ENCODE data around the gene AMPD3. TPM values are rescaled to one million over a fixed set of nuclear protein-coding genes. Genes with fewer than 3 reads are reported as not detected.
A peak's percentile ranks its signal among the peaks of the same experiment; 100 is the strongest.

The AMPD3 gene
- 0.75 and 1.5 TPM in 2 replicates for total RNA-seq (2014; rRNA removed; shearing (Covaris generic))

GRCh38 chr11:10454878-10455631 lies at the start of gene AMPD3:
TSS of gene AMPD3 (plus strand) at chr11:10455264. CDS start at chr11:10461520, 6,256 bp downstream.
- peak; percentile 63 to 75 for DNase-seq (ENCODE audit: low read depth in 1 of 2, low spot score in 2 of 2)
- H3K27me3 ChIP-seq (replicated peaks) = no peaks in the 10 kb centered on the region
- H3K36me3 ChIP-seq = no peaks in the 10 kb centered on the region
- no peaks in the 10 kb centered on the region for H3K9me3 ChIP-seq (replicated peaks)
- H3K27ac ChIP-seq = peak within 1 kb of the TSS; percentile 84
- peak within 1 kb of the TSS; percentile 23 for H3K4me3 ChIP-seq
- H3K4me1 ChIP-seq (replicated peaks) = peaks cover 23% of the 10 kb centered on the region

GRCh38 chr11:10405865-10406592 lies 49.0 kb upstream of the AMPD3 start:
- DNase-seq (ENCODE audit: low read depth in 1 of 2, low spot score in 2 of 2) = peak; percentile 64 to 85

GRCh38 chr11:10407055-10407454 lies 48.0 kb upstream of the AMPD3 start:
- Histone ChIP-seq H3K4me1 (replicated peaks) (peaks cover 14% of the 10 kb centered on the region), H3K27ac (no peak overlapping the region), H3K36me3 (no peaks in the 10 kb centered on the region), H3K4me3 (no peak overlapping the region), H3K27me3 (replicated peaks) (no peaks in the 10 kb centered on the region), H3K9me3 (replicated peaks) (no peaks in the 10 kb centered on the region)
- DNase-seq (ENCODE audit: low read depth in 1 of 2, low spot score in 2 of 2) = peak in 1 of 2 experiments; percentile 46

More at GRCh38 chr11:10405865-10406592, 49.0 kb upstream of the AMPD3 start:
- H3K27me3 ChIP-seq (replicated peaks) = no peaks in the 10 kb centered on the region
- no peak overlapping the region for H3K27ac ChIP-seq
- no peaks in the 10 kb centered on the region for H3K9me3 ChIP-seq (replicated peaks)
- H3K4me3 ChIP-seq = no peak overlapping the region
- no peaks in the 10 kb centered on the region for H3K36me3 ChIP-seq
- H3K4me1 ChIP-seq (replicated peaks) = peaks cover 14% of the 10 kb centered on the region

- no peaks in the 10 kb centered on the region for H3K27me3 ChIP-seq (replicated peaks)
- H3K27ac ChIP-seq = no peak overlapping the region
- DNase-seq (ENCODE audit: low read depth in 1 of 2, low spot score in 2 of 2) = no peak
- H3K36me3 ChIP-seq = no peaks in the 10 kb centered on the region
- peaks cover 14% of the 10 kb centered on the region for H3K4me1 ChIP-seq (replicated peaks)
- H3K4me3 ChIP-seq = no peak overlapping the region
- H3K9me3 ChIP-seq (replicated peaks) = no peaks in the 10 kb centered on the region
These were observed 47.0 kb upstream of the AMPD3 start for GRCh38 chr11:10407749-10408685.

GRCh38 chr11:10409207-10409661 lies 45.8 kb upstream of the AMPD3 start:
- no peaks in the 10 kb centered on the region for H3K36me3 ChIP-seq
- H3K9me3 ChIP-seq (replicated peaks) = no peaks in the 10 kb centered on the region
- no peak overlapping the region for H3K4me3 ChIP-seq
- no peak overlapping the region for H3K27ac ChIP-seq
- H3K27me3 ChIP-seq (replicated peaks) = no peaks in the 10 kb centered on the region
- peaks cover 14% of the 10 kb centered on the region for H3K4me1 ChIP-seq (replicated peaks)
- no peak for DNase-seq (ENCODE audit: low read depth in 1 of 2, low spot score in 2 of 2)

GRCh38 chr11:10410106-10410843 lies 44.8 kb upstream of the AMPD3 start:
- Histone ChIP-seq H3K4me3 (no peak overlapping the region), H3K9me3 (replicated peaks) (no peaks in the 10 kb centered on the region), H3K27ac (no peak overlapping the region), H3K36me3 (no peaks in the 10 kb centered on the region), H3K27me3 (replicated peaks) (no peaks in the 10 kb centered on the region), H3K4me1 (replicated peaks) (peaks cover 14% of the 10 kb centered on the region)
- no peak for DNase-seq (ENCODE audit: low read depth in 1 of 2, low spot score in 2 of 2)

GRCh38 chr11:10410844-10411200 lies 44.2 kb upstream of the AMPD3 start:
- Histone ChIP-seq H3K27me3 (replicated peaks) (no peaks in the 10 kb centered on the region), H3K27ac (no peak overlapping the region), H3K4me3 (no peak overlapping the region), H3K36me3 (no peaks in the 10 kb centered on the region), H3K4me1 (replicated peaks) (peaks cover 14% of the 10 kb centered on the region), H3K9me3 (replicated peaks) (no peaks in the 10 kb centered on the region)
- DNase-seq (ENCODE audit: low read depth in 1 of 2, low spot score in 2 of 2) = no peak

- Histone ChIP-seq H3K27me3 (replicated peaks) (no peaks in the 10 kb centered on the region), H3K36me3 (no peaks in the 10 kb centered on the region), H3K4me3 (no peak overlapping the region), H3K4me1 (replicated peaks) (peaks cover 5% of the 10 kb centered on the region), H3K9me3 (replicated peaks) (no peaks in the 10 kb centered on the region), H3K27ac (no peak overlapping the region)
- DNase-seq (ENCODE audit: low read depth in 1 of 2, low spot score in 2 of 2) = no peak
These were observed 42.8 kb upstream of the AMPD3 start for GRCh38 chr11:10412266-10412665.

- H3K9me3 ChIP-seq (replicated peaks) = no peaks in the 10 kb centered on the region
- no peaks in the 10 kb centered on the region for H3K4me1 ChIP-seq (replicated peaks)
- H3K27me3 ChIP-seq (replicated peaks) = no peaks in the 10 kb centered on the region
- no peak overlapping the region for H3K4me3 ChIP-seq
- no peak overlapping the region for H3K27ac ChIP-seq
- no peaks in the 10 kb centered on the region for H3K36me3 ChIP-seq
- DNase-seq (ENCODE audit: low read depth in 1 of 2, low spot score in 2 of 2) = no peak
These were observed 41.8 kb upstream of the AMPD3 start for GRCh38 chr11:10413268-10413667.

- H3K27me3 ChIP-seq (replicated peaks) = no peaks in the 10 kb centered on the region
- H3K27ac ChIP-seq = no peak overlapping the region
- no peak for DNase-seq (ENCODE audit: low read depth in 1 of 2, low spot score in 2 of 2)
- no peaks in the 10 kb centered on the region for H3K36me3 ChIP-seq
- no peaks in the 10 kb centered on the region for H3K4me1 ChIP-seq (replicated peaks)
- no peak overlapping the region for H3K4me3 ChIP-seq
- H3K9me3 ChIP-seq (replicated peaks) = no peaks in the 10 kb centered on the region
These were observed 40.9 kb upstream of the AMPD3 start for GRCh38 chr11:10414181-10414580.

- Histone ChIP-seq H3K36me3 (no peaks in the 10 kb centered on the region), H3K4me1 (replicated peaks) (no peaks in the 10 kb centered on the region), H3K9me3 (replicated peaks) (no peaks in the 10 kb centered on the region), H3K27ac (no peak overlapping the region), H3K27me3 (replicated peaks) (no peaks in the 10 kb centered on the region), H3K4me3 (no peak overlapping the region)
- no peak for DNase-seq (ENCODE audit: low read depth in 1 of 2, low spot score in 2 of 2)
These were observed 40.4 kb upstream of the AMPD3 start for GRCh38 chr11:10414659-10415058.

GRCh38 chr11:10415817-10416392 lies 39.2 kb upstream of the AMPD3 start:
- Histone ChIP-seq H3K36me3 (no peaks in the 10 kb centered on the region), H3K9me3 (replicated peaks) (no peaks in the 10 kb centered on the region), H3K4me3 (no peak overlapping the region), H3K4me1 (replicated peaks) (no peaks in the 10 kb centered on the region), H3K27ac (no peak overlapping the region), H3K27me3 (replicated peaks) (no peaks in the 10 kb centered on the region)
- DNase-seq (ENCODE audit: low read depth in 1 of 2, low spot score in 2 of 2) = no peak
